ENCODE measurements around the gene AGBL5. TPM values are rescaled to one million over a fixed set of nuclear protein-coding genes. Genes with fewer than 3 reads are reported as not detected.
A peak's percentile ranks its signal among the peaks of the same experiment; 100 is the strongest.

The AGBL5 gene
- total RNA-seq, 2 experiments from 2014 or later = 37.4 to 42.0 TPM

DNA sequence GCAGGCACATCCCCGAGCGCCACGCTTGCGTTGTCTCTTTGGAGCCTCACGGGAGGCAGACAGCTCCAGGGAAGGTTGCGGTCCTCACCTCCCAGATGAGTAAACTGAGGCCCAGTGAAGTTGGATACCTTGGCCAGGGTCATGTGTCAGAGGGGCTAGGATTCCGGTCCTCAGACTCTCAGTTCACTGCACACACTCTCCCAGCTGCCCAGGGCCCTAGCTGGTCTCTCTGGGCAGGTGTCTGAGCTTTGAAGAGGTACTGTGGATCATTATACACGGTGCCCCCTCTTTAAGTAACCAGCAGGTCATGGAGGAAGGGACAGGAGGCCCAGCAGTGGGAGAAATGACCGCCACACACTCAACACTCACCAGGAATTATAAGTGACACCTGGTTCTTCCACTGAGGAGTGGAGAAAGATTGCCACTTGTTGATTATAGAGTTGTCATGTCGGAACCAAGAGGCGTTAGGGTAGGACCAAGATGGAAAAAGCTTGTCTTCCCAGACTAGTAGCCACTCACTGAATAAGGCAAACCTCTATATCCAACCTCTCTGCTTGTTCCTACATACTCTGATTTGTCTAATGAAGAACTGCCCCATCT lies 18.1 kb upstream of the AGBL5 start:
- H2AFZ ChIP-seq (ENCODE audit: low read length) = peak overlapping the region; percentile 77; the same call in 1 of the 2 replicates
- H3K36me3 ChIP-seq (ENCODE audit: insufficient read depth, low read length) = peaks cover 37% of the 10 kb centered on the region
- H3K9me3 ChIP-seq (ENCODE audit: low read length) = no peaks in the 10 kb centered on the region
- H3K4me3 ChIP-seq (ENCODE audit: low read depth, low read length, poor library complexity, severe bottlenecking) = peak overlapping the region; percentile 95
- BruUV-seq (replicated peaks) = TSS peak; percentile 65
- intact Hi-C loops (cut with micrococcal nuclease; ENCODE audit: unreplicated experiment) = loop anchor here (2.0 kb wide), 2 partner anchors 37 to 53 kb away; partner anchors contain the start of genes KHK and OST4
- H3K4me1 ChIP-seq (ENCODE audit: insufficient read depth, low read length, poor library complexity, severe bottlenecking) = peaks cover 16% of the 10 kb centered on the region
- H3K9me2 ChIP-seq (ENCODE audit: insufficient read depth, low read length) = no peaks in the 10 kb centered on the region
- H3K79me2 ChIP-seq (ENCODE audit: insufficient read depth, low read depth, low read length) = peaks cover 13% of the 10 kb centered on the region; the same call in 1 of the 2 replicates
- CTCF ChIA-PET (ENCODE audit: unreplicated experiment) = no interaction called here
- H3K27ac ChIP-seq (ENCODE audit: low read depth, low read length, poor library complexity, severe bottlenecking) = peak overlapping the region; percentile 15
- no peaks in the 10 kb centered on the region for H4K20me1 ChIP-seq (ENCODE audit: insufficient read depth, low read length)
- no peak for DNase-seq (ENCODE audit: low spot score)
- H3K4me2 ChIP-seq (ENCODE audit: low read length) = peak overlapping the region; percentile 89
- POLR2A ChIA-PET = interaction anchor here (0.6 to 4.8 kb wide), 4 partner anchors 17 to 321 kb away, joined by 3 to 29 read pairs (median 4); partner anchors contain the start of gene AGBL5
- TF ChIP-seq EZH2phosphoT487 (IDR thresholded peaks at IDR 0.05; ENCODE audit: borderline replicate concordance, low read depth, low read length) = no peak
- TF ChIP-seq, protein P1, sequence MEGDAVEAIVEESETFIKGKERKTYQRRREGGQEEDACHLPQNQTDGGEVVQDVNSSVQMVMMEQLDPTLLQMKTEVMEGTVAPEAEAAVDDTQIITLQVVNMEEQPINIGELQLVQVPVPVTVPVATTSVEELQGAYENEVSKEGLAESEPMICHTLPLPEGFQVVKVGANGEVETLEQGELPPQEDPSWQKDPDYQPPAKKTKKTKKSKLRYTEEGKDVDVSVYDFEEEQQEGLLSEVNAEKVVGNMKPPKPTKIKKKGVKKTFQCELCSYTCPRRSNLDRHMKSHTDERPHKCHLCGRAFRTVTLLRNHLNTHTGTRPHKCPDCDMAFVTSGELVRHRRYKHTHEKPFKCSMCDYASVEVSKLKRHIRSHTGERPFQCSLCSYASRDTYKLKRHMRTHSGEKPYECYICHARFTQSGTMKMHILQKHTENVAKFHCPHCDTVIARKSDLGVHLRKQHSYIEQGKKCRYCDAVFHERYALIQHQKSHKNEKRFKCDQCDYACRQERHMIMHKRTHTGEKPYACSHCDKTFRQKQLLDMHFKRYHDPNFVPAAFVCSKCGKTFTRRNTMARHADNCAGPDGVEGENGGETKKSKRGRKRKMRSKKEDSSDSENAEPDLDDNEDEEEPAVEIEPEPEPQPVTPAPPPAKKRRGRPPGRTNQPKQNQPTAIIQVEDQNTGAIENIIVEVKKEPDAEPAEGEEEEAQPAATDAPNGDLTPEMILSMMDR (conservative IDR thresholded peaks at IDR 0.05; ENCODE audit: low read length) = no peak

DNA sequence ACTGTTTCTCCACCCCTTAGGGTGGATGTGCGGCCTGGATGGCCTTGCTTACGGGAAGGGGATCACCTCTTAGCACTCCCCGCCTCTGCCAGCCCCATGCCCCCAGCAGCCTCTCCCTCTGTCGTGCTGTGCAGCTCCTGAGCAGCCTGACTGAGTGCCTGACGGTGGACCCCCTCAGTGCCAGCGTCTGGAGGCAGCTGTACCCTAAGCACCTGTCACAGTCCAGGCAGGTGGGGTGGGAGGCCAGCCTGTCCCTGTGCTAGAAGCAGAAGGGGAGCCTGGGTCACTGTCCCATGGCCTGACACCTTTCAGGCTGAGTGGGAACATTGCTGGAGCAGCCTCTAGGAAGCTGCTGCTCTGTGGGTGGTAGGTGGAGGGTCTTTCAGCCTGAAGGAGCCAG lies 13.5 kb upstream of the AGBL5 start:
- peaks cover 81% of the 10 kb centered on the region for H3K36me3 ChIP-seq (ENCODE audit: insufficient read depth, low read length)
- no TSS peak for BruUV-seq (replicated peaks)
- no peaks in the 10 kb centered on the region for H3K9me3 ChIP-seq (ENCODE audit: low read length)
- peaks cover 13% of the 10 kb centered on the region; the same call in 1 of the 2 replicates for H3K79me2 ChIP-seq (ENCODE audit: insufficient read depth, low read depth, low read length)
- H3K4me1 ChIP-seq (ENCODE audit: insufficient read depth, low read length, poor library complexity, severe bottlenecking) = peaks cover 38% of the 10 kb centered on the region
- H4K20me1 ChIP-seq (ENCODE audit: insufficient read depth, low read length) = no peaks in the 10 kb centered on the region
- CTCF ChIA-PET (ENCODE audit: unreplicated experiment) = no interaction called here
- POLR2A ChIA-PET = interaction anchor here (1.3 kb wide), 1 partner anchor 13 kb away, joined by 5 read pairs; no protein-coding TSS in a partner anchor
- no peak overlapping the region for H3K27ac ChIP-seq (ENCODE audit: low read depth, low read length, poor library complexity, severe bottlenecking)
- H3K4me3 ChIP-seq (ENCODE audit: low read depth, low read length, poor library complexity, severe bottlenecking) = no peak overlapping the region
- TF ChIP-seq, protein P1 (conservative IDR thresholded peaks at IDR 0.05; ENCODE audit: low read length) = no peak
- TF ChIP-seq EZH2phosphoT487 (IDR thresholded peaks at IDR 0.05; ENCODE audit: borderline replicate concordance, low read depth, low read length) = no peak
- DNase-seq (ENCODE audit: low spot score) = no peak
- no peak overlapping the region for H2AFZ ChIP-seq (ENCODE audit: low read length)
- no peaks in the 10 kb centered on the region for H3K9me2 ChIP-seq (ENCODE audit: insufficient read depth, low read length)
- H3K4me2 ChIP-seq (ENCODE audit: low read length) = no peak overlapping the region
- intact Hi-C loops (cut with micrococcal nuclease; ENCODE audit: unreplicated experiment) = no loop called here

All from OCI-LY7 (cell line).